Keratinocyte (primary cell): ENCODE measurements around the gene ACTN1. TPM values are rescaled to one million over a fixed set of nuclear protein-coding genes. Genes with fewer than 3 reads are reported as not detected.

Experiments used
- DNase-seq: peaks from one replicate; pipeline ENCODE4 v3.0.0-alpha.2; 2011; ENCODE audit warnings: low read depth, missing footprints, low spot score
- FAIRE-seq: peaks from 2 replicates; lab custom pipeline; 2011; peaks lifted over from hg19 to GRCh38; lab: Jason Lieb, UNC
- H2AFZ ChIP-seq: 2 replicates; pipeline ENCODE4 v1.6.0; 2012; ENCODE audit warnings: low read length, control low read depth, inconsistent platforms; ENCODE audit not compliant: control insufficient read depth
- H3K27ac ChIP-seq: 2 replicates; pipeline ENCODE4 v1.5.1; 2011; ENCODE audit warnings: low read length; ENCODE audit not compliant: control insufficient read depth, insufficient read depth
- H3K27me3 ChIP-seq: 3 replicates; pipeline ENCODE4 v1.6.0; 2011; ENCODE audit warnings: low read length; ENCODE audit not compliant: control insufficient read depth, insufficient read depth; ENCODE audit errors: extremely low read depth
- H3K36me3 ChIP-seq, 2 experiments: 2 replicates in 1 of 2; 3 replicates in 1 of 2; pipeline ENCODE4 v1.5.1; 2011; ENCODE audit warnings: low read length in 2 of 2, mild to moderate bottlenecking in 1 of 2; ENCODE audit not compliant: control insufficient read depth in 2 of 2, insufficient read depth in 2 of 2; ENCODE audit errors: extremely low read depth in 1 of 2
- H3K4me1 ChIP-seq: 3 replicates; pipeline ENCODE4 v1.5.1; 2011; ENCODE audit warnings: low read length; ENCODE audit not compliant: control insufficient read depth, insufficient read depth; ENCODE audit errors: extremely low read depth
- H3K4me2 ChIP-seq: 3 replicates; pipeline ENCODE4 v1.6.0; 2011; ENCODE audit warnings: low read depth, low read length; ENCODE audit not compliant: control insufficient read depth, insufficient read depth; ENCODE audit errors: extremely low read depth
- H3K4me3 ChIP-seq, 3 experiments: fragments of 200-600 bp in 1 of 3; sonication (generic) in 1 of 3; 2 replicates in 2 of 3; 3 replicates in 1 of 3; pipeline ENCODE4 v1.5.1; 2011 to 2016; ENCODE audit warnings: low read length in 3 of 3, mild to moderate bottlenecking in 3 of 3, control low read depth in 2 of 3, inconsistent platforms in 1 of 3, low read depth in 1 of 3, mixed read lengths in 1 of 3, mixed run types in 1 of 3, moderate library complexity in 1 of 3; ENCODE audit not compliant: control insufficient read depth in 2 of 3, insufficient read depth in 2 of 3; ENCODE audit errors: extremely low read depth in 1 of 3
- H3K79me2 ChIP-seq: 2 replicates; pipeline ENCODE4 v1.6.0; 2012; ENCODE audit warnings: low read length; ENCODE audit not compliant: control insufficient read depth, insufficient read depth
- H3K9ac ChIP-seq: 3 replicates; pipeline ENCODE4 v1.6.0; 2011; ENCODE audit warnings: low read length; ENCODE audit not compliant: control insufficient read depth, insufficient read depth; ENCODE audit errors: extremely low read depth
- H3K9me1 ChIP-seq: 3 replicates; pipeline ENCODE4 v1.6.0; 2011; ENCODE audit warnings: low read length; ENCODE audit not compliant: control insufficient read depth, insufficient read depth; ENCODE audit errors: extremely low read depth
- H3K9me3 ChIP-seq: 2 replicates; pipeline ENCODE4 v1.5.1; 2012; ENCODE audit warnings: low read depth, low read length; ENCODE audit not compliant: control insufficient read depth
- H4K20me1 ChIP-seq: 3 replicates; pipeline ENCODE4 v1.6.0; 2011; ENCODE audit warnings: low read length; ENCODE audit not compliant: control insufficient read depth, insufficient read depth; ENCODE audit errors: extremely low read depth
- CTCF ChIP-seq, 3 experiments: IDR thresholded peaks in 1 of 3; conservative IDR thresholded peaks in 1 of 3; optimal IDR thresholded peaks in 1 of 3; 2 replicates in 2 of 3; 3 replicates in 1 of 3; pipeline versions ENCODE3 to v1.5.1; 2011; ENCODE audit warnings: low read length in 3 of 3, mild to moderate bottlenecking in 3 of 3, moderate library complexity in 2 of 3, control low read depth in 1 of 3, inconsistent platforms in 1 of 3; ENCODE audit not compliant: insufficient read depth in 2 of 3; ENCODE audit errors: extremely low read depth in 1 of 3
- EZH2 ChIP-seq: IDR thresholded peaks from one replicate; pipeline ENCODE4 v1.6.1; 2012; ENCODE audit warnings: inconsistent platforms, mild to moderate bottlenecking, low read length, moderate library complexity
- dilution Hi-C: fragments of 300-500 bp; cut with MboI; formaldehyde crosslinking; loops from one replicate; pipeline ENCODE4 v1.7.0; 2020; ENCODE audit warnings: low sequenced_read_pairs; ENCODE audit not compliant: extremely low pct_ligation_motif_present
- polyA plus RNA-seq, 5 experiments: library from polyadenylated mRNA; depleted of rRNA in 3 of 5; stranded (reverse) in 3 of 5; stranded (forward) in 1 of 5; unstranded in 1 of 5; fragments of >200 nt; gene quantifications; 1 replicate in 1 of 5; 2 replicates in 3 of 5; 3 replicates in 1 of 5; pipeline versions ENCODE4 v1.2.1 to v1.2.3, GENCODE V29; 2011 to 2012; ENCODE audit warnings: missing spikeins in 2 of 5, low read depth in 1 of 5, low replicate concordance in 1 of 5

Gene ACTN1
- polyA plus RNA-seq, 1 donor (not counting 4 experiments of a cell fraction or from before 2014, with no cell fraction given) = 558 TPM

- H3K4me1 ChIP-seq = peaks cover 6% of the 10 kb centered on the region
- TF ChIP-seq CTCF (optimal IDR thresholded peaks at IDR 0.05 in 1 of 3, IDR thresholded peaks at IDR 0.05 in 1 of 3, conservative IDR thresholded peaks at IDR 0.05 in 1 of 3; ENCODE audit: extremely low read depth in 1 of 3, insufficient read depth in 2 of 3, low read length in 3 of 3) (no peak), EZH2 (no peak)
- peaks cover 70 to 83% of the 10 kb centered on the region in 2 experiments for H3K36me3 ChIP-seq
- peaks cover 31% of the 10 kb centered on the region for H3K79me2 ChIP-seq
- H3K9me1 ChIP-seq = no peaks in the 10 kb centered on the region
- DNase-seq (no peak), FAIRE-seq (no peak)
- no peak overlapping the region for H3K27ac ChIP-seq
- H2AFZ ChIP-seq = no peak overlapping the region
- H3K4me3 ChIP-seq = no peak overlapping the region
- no peaks in the 10 kb centered on the region for H3K9me3 ChIP-seq
- dilution Hi-C loops = no loop called here
- H3K27me3 ChIP-seq = no peaks in the 10 kb centered on the region
- H3K9ac ChIP-seq = no peak overlapping the region
- no peak overlapping the region for H3K4me2 ChIP-seq
- peaks cover 31% of the 10 kb centered on the region for H4K20me1 ChIP-seq
These were observed 99.8 kb downstream of the ACTN1 start for GRCh38 chr14:68879321-68879781.

GRCh38 chr14:68878908-68879307, 100.2 kb downstream of the ACTN1 start:
- Histone ChIP-seq H4K20me1 (peaks cover 30% of the 10 kb centered on the region), H2AFZ (no peak overlapping the region), H3K9me3 (no peaks in the 10 kb centered on the region), H3K4me1 (peaks cover 2% of the 10 kb centered on the region), H3K4me2 (no peak overlapping the region), H3K27me3 (no peaks in the 10 kb centered on the region), H3K9ac (no peak overlapping the region), H3K9me1 (no peaks in the 10 kb centered on the region), H3K79me2 (peaks cover 31% of the 10 kb centered on the region), H3K36me3 (peaks cover 68 to 81% of the 10 kb centered on the region in 2 experiments), H3K4me3 (no peak overlapping the region), H3K27ac (no peak overlapping the region)
- dilution Hi-C loops = no loop called here
- DNase-seq (no peak), FAIRE-seq (no peak)
- TF ChIP-seq EZH2 = no peak
- TF ChIP-seq CTCF (optimal IDR thresholded peaks at IDR 0.05 in 1 of 3, IDR thresholded peaks at IDR 0.05 in 1 of 3, conservative IDR thresholded peaks at IDR 0.05 in 1 of 3; ENCODE audit: extremely low read depth in 1 of 3, insufficient read depth in 2 of 3, low read length in 3 of 3) = no peak
